ENCODE results near the gene SVIL. TPM values are rescaled to one million over a fixed set of nuclear protein-coding genes. Genes with fewer than 3 reads are reported as not detected.

SVIL gene
- total and polyA plus RNA-seq, 2 donors (not counting 1 experiment from before 2014, with no cell fraction given), result 0.74 to 0.88 TPM

DNA sequence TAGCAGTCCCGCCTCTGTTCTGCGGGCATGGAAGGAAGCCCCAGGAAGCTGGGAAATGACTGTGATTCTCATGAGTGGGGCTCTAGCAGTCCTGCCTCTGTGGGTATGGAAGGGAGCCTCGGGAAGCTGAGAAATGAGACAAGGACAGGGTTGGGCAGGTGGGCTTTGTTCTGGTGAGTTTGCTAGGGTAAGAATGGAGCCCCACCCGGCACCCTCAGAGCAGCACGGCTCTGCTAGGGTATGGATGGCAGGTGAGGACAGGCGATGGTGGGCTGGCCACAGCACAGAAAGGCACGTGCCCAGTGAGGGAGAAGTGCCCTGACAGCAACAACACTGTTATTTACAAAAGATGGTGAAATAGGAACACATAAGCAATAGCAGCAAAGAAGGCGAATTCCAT lies 39.6 kb downstream of the SVIL start:
- 88% methylated on average over 7 of the region's 8 CpGs for WGBS (ENCODE audit: insufficient coverage)
- H3K27me3 Mint-ChIP-seq, result peaks cover 1% of the 10 kb centered on the region
- no peak overlapping the region for H3K4me3 Mint-ChIP-seq
- peaks cover 5% of the 10 kb centered on the region for H3K4me1 Mint-ChIP-seq
- no peaks in the 10 kb centered on the region for H3K27me3 ChIP-seq (replicated peaks in 1 of 4; ENCODE audit: control extremely low read depth in 1 of 4, control insufficient read depth in 3 of 4, insufficient read depth in 4 of 4, low read length in 3 of 4)
- POLR2A ChIA-PET, result no interaction called here
- DNase-seq, result no peak
- no peak overlapping the region for H2AFZ ChIP-seq (ENCODE audit: insufficient read depth, low read depth, low read length, poor library complexity, severe bottlenecking)
- no peak overlapping the region for H3K4me3 ChIP-seq (ENCODE audit: control extremely low read depth in 1 of 5, extremely low read depth in 1 of 5, insufficient read depth in 1 of 5, low read depth in 2 of 5, low read length in 4 of 5)
- TF ChIP-seq, protein P1, sequence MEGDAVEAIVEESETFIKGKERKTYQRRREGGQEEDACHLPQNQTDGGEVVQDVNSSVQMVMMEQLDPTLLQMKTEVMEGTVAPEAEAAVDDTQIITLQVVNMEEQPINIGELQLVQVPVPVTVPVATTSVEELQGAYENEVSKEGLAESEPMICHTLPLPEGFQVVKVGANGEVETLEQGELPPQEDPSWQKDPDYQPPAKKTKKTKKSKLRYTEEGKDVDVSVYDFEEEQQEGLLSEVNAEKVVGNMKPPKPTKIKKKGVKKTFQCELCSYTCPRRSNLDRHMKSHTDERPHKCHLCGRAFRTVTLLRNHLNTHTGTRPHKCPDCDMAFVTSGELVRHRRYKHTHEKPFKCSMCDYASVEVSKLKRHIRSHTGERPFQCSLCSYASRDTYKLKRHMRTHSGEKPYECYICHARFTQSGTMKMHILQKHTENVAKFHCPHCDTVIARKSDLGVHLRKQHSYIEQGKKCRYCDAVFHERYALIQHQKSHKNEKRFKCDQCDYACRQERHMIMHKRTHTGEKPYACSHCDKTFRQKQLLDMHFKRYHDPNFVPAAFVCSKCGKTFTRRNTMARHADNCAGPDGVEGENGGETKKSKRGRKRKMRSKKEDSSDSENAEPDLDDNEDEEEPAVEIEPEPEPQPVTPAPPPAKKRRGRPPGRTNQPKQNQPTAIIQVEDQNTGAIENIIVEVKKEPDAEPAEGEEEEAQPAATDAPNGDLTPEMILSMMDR (IDR thresholded peaks at IDR 0.05), result no peak
- no peak for TF ChIP-seq EZH2 (IDR thresholded peaks at IDR 0.05; ENCODE audit: borderline replicate concordance, insufficient read depth, low read depth, low read length, poor library complexity, severe bottlenecking)
- no peaks in the 10 kb centered on the region for H4K20me1 ChIP-seq (ENCODE audit: control insufficient read depth, insufficient read depth, low read length, poor library complexity, severe bottlenecking)
- intact Hi-C loops (cut with micrococcal nuclease), result no loop called here
- no peak overlapping the region for H3K9ac ChIP-seq (ENCODE audit: low read length)
- no peak overlapping the region for H3K27ac ChIP-seq (ENCODE audit: low read length in 2 of 2)
- no peaks in the 10 kb centered on the region for H3K79me2 ChIP-seq (ENCODE audit: control insufficient read depth, insufficient read depth, low read length)
- H3K9me3 Mint-ChIP-seq (ENCODE audit: insufficient read depth), result no peaks in the 10 kb centered on the region
- H3K4me1 ChIP-seq (ENCODE audit: control insufficient read depth in 2 of 2, insufficient read depth in 2 of 2, low read length in 2 of 2), result peaks cover 5% of the 10 kb centered on the region in 2 donors
- H3K27ac Mint-ChIP-seq, result no peak overlapping the region
- ATAC-seq (ENCODE audit: low read depth), result no peak
- H3K4me2 ChIP-seq (replicated peaks; ENCODE audit: low read depth, low read length, poor library complexity, severe bottlenecking), result no peak overlapping the region
- no peaks in the 10 kb centered on the region for H3K36me3 ChIP-seq (replicated peaks in 1 of 2; ENCODE audit: control extremely low read depth in 1 of 2, control insufficient read depth in 1 of 2, extremely low read depth in 1 of 2, insufficient read depth in 2 of 2, low read length in 1 of 2)
- no peaks in the 10 kb centered on the region for H3K9me3 ChIP-seq (ENCODE audit: control extremely low read depth in 1 of 3, control insufficient read depth in 2 of 3, insufficient read depth in 1 of 3, low read length in 2 of 3)
- CTCF ChIA-PET, result no interaction called here

GRCh38 chr10:29591651-29591968 lies 43.2 kb downstream of the SVIL start:
- H3K36me3 ChIP-seq (replicated peaks in 1 of 2; ENCODE audit: control extremely low read depth in 1 of 2, control insufficient read depth in 1 of 2, extremely low read depth in 1 of 2, insufficient read depth in 2 of 2, low read length in 1 of 2), result no peaks in the 10 kb centered on the region
- ChIA-PET CTCF (interaction anchor here (0.9 to 1.7 kb wide), 3 partner anchors 9 to 13 kb away, joined by 3 to 6 read pairs (median 4); no protein-coding TSS in a partner anchor), POLR2A (no interaction called here)
- Mint-ChIP-seq H3K4me3 (no peak overlapping the region), H3K27ac (no peak overlapping the region), H3K27me3 (peaks cover 2% of the 10 kb centered on the region), H3K9me3 (ENCODE audit: insufficient read depth) (no peaks in the 10 kb centered on the region), H3K4me1 (peaks cover 6% of the 10 kb centered on the region)
- H3K4me2 ChIP-seq (replicated peaks; ENCODE audit: low read depth, low read length, poor library complexity, severe bottlenecking), result no peak overlapping the region
- TF ChIP-seq EZH2 (IDR thresholded peaks at IDR 0.05; ENCODE audit: borderline replicate concordance, insufficient read depth, low read depth, low read length, poor library complexity, severe bottlenecking), result no peak
- TF ChIP-seq, protein P1 (IDR thresholded peaks at IDR 0.05), result no peak
- H3K27ac ChIP-seq (ENCODE audit: low read length in 2 of 2), result no peak overlapping the region
- H2AFZ ChIP-seq (ENCODE audit: insufficient read depth, low read depth, low read length, poor library complexity, severe bottlenecking), result no peak overlapping the region
- H3K9ac ChIP-seq (ENCODE audit: low read length), result no peak overlapping the region
- ATAC-seq (ENCODE audit: low read depth) (no peak), DNase-seq (no peak)
- no peaks in the 10 kb centered on the region for H4K20me1 ChIP-seq (ENCODE audit: control insufficient read depth, insufficient read depth, low read length, poor library complexity, severe bottlenecking)
- H3K27me3 ChIP-seq (replicated peaks in 1 of 4; ENCODE audit: control extremely low read depth in 1 of 4, control insufficient read depth in 3 of 4, insufficient read depth in 4 of 4, low read length in 3 of 4), result no peaks in the 10 kb centered on the region
- intact Hi-C loops (cut with micrococcal nuclease), result loop anchor here (5.0 kb wide), 1 partner anchor 929 kb away; no protein-coding TSS in a partner anchor
- no peaks in the 10 kb centered on the region for H3K79me2 ChIP-seq (ENCODE audit: control insufficient read depth, insufficient read depth, low read length)
- peaks cover 5 to 6% of the 10 kb centered on the region in 2 donors for H3K4me1 ChIP-seq (ENCODE audit: control insufficient read depth in 2 of 2, insufficient read depth in 2 of 2, low read length in 2 of 2)
- H3K9me3 ChIP-seq (ENCODE audit: control extremely low read depth in 1 of 3, control insufficient read depth in 2 of 3, insufficient read depth in 1 of 3, low read length in 2 of 3), result no peaks in the 10 kb centered on the region
- 96% methylated on average over 4 of the region's 4 CpGs for WGBS (ENCODE audit: insufficient coverage)
- H3K4me3 ChIP-seq (ENCODE audit: control extremely low read depth in 1 of 5, extremely low read depth in 1 of 5, insufficient read depth in 1 of 5, low read depth in 2 of 5, low read length in 4 of 5), result no peak overlapping the region
